HG03520 (cell line): ENCODE results near the gene NT5DC1.

Source experiments
- ATAC-seq: cut with Tn5 transposase; IDR thresholded peaks from one replicate; pipeline ENCODE4 v1.9.1; 2021; ENCODE audit warnings: mild to moderate bottlenecking, moderate library complexity; ENCODE audit not compliant: unreplicated experiment

NT5DC1 gene

GRCh38 chr6:116229287-116229913, 128.7 kb downstream of the NT5DC1 start:
- ATAC-seq, result no peak

GRCh38 chr6:116234689-116235088, 134.0 kb downstream of the NT5DC1 start:
- ATAC-seq, result no peak

- ATAC-seq, result no peak
Measured at GRCh38 chr6:116238083-116238482, 137.4 kb downstream of the NT5DC1 start.

GRCh38 chr6:116239256-116239655, 138.6 kb downstream of the NT5DC1 start:
- ATAC-seq, result no peak

- ATAC-seq, result no peak
Measured at GRCh38 chr6:116239856-116240255, 139.2 kb downstream of the NT5DC1 start.

- ATAC-seq, result no peak
Measured at GRCh38 chr6:116244284-116244683, 143.6 kb downstream of the NT5DC1 start.

- ATAC-seq, result no peak
Measured at GRCh38 chr6:116246089-116246488, 145.4 kb downstream of the NT5DC1 start.

GRCh38 chr6:116247285-116247684, 146.6 kb downstream of the NT5DC1 start:
- ATAC-seq, result no peak

GRCh38 chr6:116248577-116248976, 147.9 kb downstream of the NT5DC1 start:
- ATAC-seq, result no peak

GRCh38 chr6:116251568-116252384, 151.1 kb downstream of the NT5DC1 start:
- no peak for ATAC-seq

GRCh38 chr6:116253188-116253504, 152.5 kb downstream of the NT5DC1 start:
- ATAC-seq, result no peak

GRCh38 chr6:116253505-116254296, 153.0 kb downstream of the NT5DC1 start, which contains the start of gene TSPYL4:
TSPYL4 (minus strand) TSS chr6:116254075; CDS start chr6:116254008, 67 bp downstream.
- peak; percentile 99 for ATAC-seq

GRCh38 chr6:116254297-116255056, 153.8 kb downstream of the NT5DC1 start:
- no peak for ATAC-seq

GRCh38 chr6:116255246-116255800, 154.7 kb downstream of the NT5DC1 start:
- ATAC-seq, result no peak

GRCh38 chr6:116256694-116257093, 156.0 kb downstream of the NT5DC1 start:
- ATAC-seq, result no peak

GRCh38 chr6:116258520-116258919, 157.9 kb downstream of the NT5DC1 start:
- ATAC-seq, result no peak

GRCh38 chr6:116263353-116263752, 162.7 kb downstream of the NT5DC1 start:
- no peak for ATAC-seq

- ATAC-seq, result no peak
Measured at GRCh38 chr6:116265041-116265829, 164.6 kb downstream of the NT5DC1 start.

GRCh38 chr6:116266803-116267202, 166.2 kb downstream of the NT5DC1 start:
- no peak for ATAC-seq
